HepG2 (cell line): ENCODE data around the gene FBXL22. TPM values are rescaled to one million over a fixed set of nuclear protein-coding genes. Genes with fewer than 3 reads are reported as not detected.

Experiments
- AGO2 ChIP-seq: fragments of 200-400 bp; formaldehyde crosslinking; optimal IDR thresholded peaks from 2 replicates; pipeline ENCODE3; 2017; ENCODE audit warnings: mild to moderate bottlenecking, low read depth, low read length, moderate library complexity
- ATF5 ChIP-seq: sonication (generic); formaldehyde crosslinking; IDR thresholded peaks from 2 replicates; pipeline ENCODE4 v1.4.0; 2020; ENCODE audit warnings: mild to moderate bottlenecking, low read depth, missing genetic modification reagents
- CERS6 ChIP-seq: sonication (generic); formaldehyde crosslinking; IDR thresholded peaks from 2 replicates; pipeline ENCODE4 v1.5.0; 2020; ENCODE audit warnings: missing genetic modification reagents
- GPN1 ChIP-seq: sonication (generic); formaldehyde crosslinking; IDR thresholded peaks from 2 replicates; pipeline ENCODE4 v1.5.1; 2020; ENCODE audit warnings: missing genetic modification reagents, borderline replicate concordance
- HDAC6 ChIP-seq: fragments of 200-600 bp; sonication (generic); IDR thresholded peaks from 2 replicates; pipeline ENCODE4 v1.7.0; 2017; ENCODE audit warnings: mild to moderate bottlenecking, antibody characterized with exemption, low read length, low read depth
- MYNN ChIP-seq: sonication (generic); formaldehyde crosslinking; IDR thresholded peaks from 2 replicates; pipeline ENCODE4 v1.4.0; 2020; ENCODE audit warnings: mild to moderate bottlenecking, low read depth, missing genetic modification reagents
- NRL ChIP-seq: sonication (generic); formaldehyde crosslinking; IDR thresholded peaks from 2 replicates; pipeline ENCODE4 v1.5.0; 2020; ENCODE audit warnings: missing genetic modification reagents, mild to moderate bottlenecking, moderate library complexity, borderline replicate concordance
- ZBTB38 ChIP-seq: sonication (generic); formaldehyde crosslinking; IDR thresholded peaks from 2 replicates; pipeline ENCODE4 v1.5.1; 2020; ENCODE audit warnings: mild to moderate bottlenecking, missing genetic modification reagents
- ZNF12 ChIP-seq: sonication (generic); formaldehyde crosslinking; IDR thresholded peaks from 2 replicates; pipeline ENCODE4 v1.5.0; 2020; ENCODE audit warnings: missing genetic modification reagents
- ZNF224 ChIP-seq: sonication (generic); formaldehyde crosslinking; IDR thresholded peaks from 2 replicates; pipeline ENCODE4 v1.5.0; 2020; ENCODE audit warnings: mild to moderate bottlenecking, missing genetic modification reagents
- ZNF276 ChIP-seq: sonication (generic); formaldehyde crosslinking; IDR thresholded peaks from 2 replicates; pipeline ENCODE4 v1.4.0; 2020; ENCODE audit warnings: mild to moderate bottlenecking, low read depth, missing genetic modification reagents
- ZNF512B ChIP-seq: sonication (generic); formaldehyde crosslinking; IDR thresholded peaks from 2 replicates; pipeline ENCODE4 v1.5.1; 2020; ENCODE audit warnings: missing genetic modification reagents, mild to moderate bottlenecking, borderline replicate concordance
- ZNF709 ChIP-seq: sonication (generic); formaldehyde crosslinking; IDR thresholded peaks from 2 replicates; pipeline ENCODE4 v1.5.0; 2020; ENCODE audit warnings: mild to moderate bottlenecking, missing genetic modification reagents
- polyA plus RNA-seq, 8 experiments: library from polyadenylated mRNA; depleted of rRNA in 3 of 8; stranded (reverse) in 7 of 8; unstranded in 1 of 8; fragments of >200 nt; fragmentation: Illumina TruSeq in 4 of 8; extraction: Trizol in 4 of 8; gene quantifications; 2 replicates each; pipeline versions ENCODE4 v1.2.1 to v1.2.3, GENCODE V29; 2011 to 2016; ENCODE audit warnings: low read depth in 4 of 8, missing spikeins in 1 of 8, mixed read lengths in 1 of 8; ENCODE audit not compliant: insufficient read depth in 1 of 8
- total RNA-seq, 5 experiments: library from RNA; depleted of rRNA; stranded (reverse); fragments of >200 nt; fragmentation: Illumina TruSeq; extraction: Trizol; gene quantifications; 2 replicates each; pipeline ENCODE4 v1.2.3, GENCODE V29; 2016; ENCODE audit warnings: low read depth in 1 of 5

FBXL22 gene
- total and polyA plus RNA-seq, 2 of the 13 experiments (the other 11 are each of a cell fraction or from before 2014, with no cell fraction given) = 0.15 to 0.33 TPM

- 0 out of 2 replicates have a peak, but pooled peaks have one; percentile 16 for TF ChIP-seq NRL (CRISPR knock-in tag)
- no peak for TF ChIP-seq ZNF709 (CRISPR knock-in tag)
- no peak for TF ChIP-seq AGO2
- no peak for TF ChIP-seq ZNF224
- no peak for TF ChIP-seq CERS6 (CRISPR knock-in tag)
- no peak for TF ChIP-seq ZNF276
- no peak for TF ChIP-seq ZNF512B (CRISPR knock-in tag)
- TF ChIP-seq ZBTB38 (CRISPR knock-in tag) = peak; percentile 39; the same call in 1 of the 2 replicates
- no peak for TF ChIP-seq GPN1 (CRISPR knock-in tag)
- TF ChIP-seq MYNN (CRISPR knock-in tag) = no peak
- 0 out of 2 replicates have a peak, but pooled peaks have one; percentile 70 for TF ChIP-seq ATF5 (CRISPR knock-in tag)
- TF ChIP-seq HDAC6 = no peak
- TF ChIP-seq ZNF12 (CRISPR knock-in tag) = peak; percentile 36; the same call in 1 of the 2 replicates
Measured at GRCh38 chr15:63599401-63600000, 2.3 kb downstream of the FBXL22 start (continued).
